NCI-H2107 (cell line): ENCODE data around the gene DEFB124.

Source experiments
- DNase-seq: peaks from one replicate; lab custom pipeline; 2025; lab: John Stamatoyannopoulos, UW

DEFB124 gene

GRCh38 chr20:31425797-31426196 lies 49.1 kb downstream of the DEFB124 start:
- DNase-seq: no peak

GRCh38 chr20:31418307-31418706 lies 56.6 kb downstream of the DEFB124 start:
- DNase-seq: no peak

- DNase-seq: no peak
These were observed 59.3 kb downstream of the DEFB124 start for GRCh38 chr20:31415653-31416052.
